H1 (cell line): ENCODE results near the gene RTEL1.

Source experiments
- ASH2L ChIP-seq: fragments of 200-600, 300-600 bp; sonication (generic); IDR thresholded peaks from one replicate; pipeline ENCODE4 v1.7.1; 2017; ENCODE audit warnings: low read length
- CREB1 ChIP-seq: IDR thresholded peaks from 2 replicates; pipeline ENCODE4 v1.6.1; 2012; ENCODE audit warnings: inconsistent platforms
- CTCF ChIP-seq, 3 experiments: IDR thresholded peaks; 1 replicate in 2 of 3; 2 replicates in 1 of 3; pipeline versions ENCODE4 v1.5.1 to v1.6.1; 2011; ENCODE audit warnings: low read length in 3 of 3, mild to moderate bottlenecking in 3 of 3, inconsistent platforms in 2 of 3, low read depth in 1 of 3, moderate library complexity in 1 of 3; ENCODE audit not compliant: insufficient read depth in 1 of 3; ENCODE audit errors: control extremely low read depth in 1 of 3
- MAX ChIP-seq: IDR thresholded peaks from 2 replicates; pipeline ENCODE4 v1.6.1; 2012; ENCODE audit warnings: inconsistent platforms
- POLR2AphosphoS5 ChIP-seq: IDR thresholded peaks from 2 replicates; pipeline ENCODE4 v1.6.1; 2011; ENCODE audit warnings: low read depth, low read length
- SIX5 ChIP-seq: IDR thresholded peaks from 2 replicates; pipeline ENCODE4 v1.6.1; 2011; ENCODE audit warnings: mild to moderate bottlenecking, low read depth, low read length
- USF2 ChIP-seq: IDR thresholded peaks from 2 replicates; pipeline ENCODE4 v1.6.1; 2011; ENCODE audit warnings: low read length, improper control_type of control experiment

- TF ChIP-seq POLR2AphosphoS5 (no peak; the same call in 1 of the 2 replicates), CTCF (IDR thresholded peaks at IDR 0.05; ENCODE audit: control extremely low read depth in 1 of 3, insufficient read depth in 1 of 3, low read depth in 1 of 3, low read length in 3 of 3) (no peak), ASH2L (no peak), USF2 (no peak), CREB1 (no peak), SIX5 (no peak), MAX (no peak)
These were observed 15.4 kb upstream of the RTEL1 start for GRCh38 chr20:63642527-63643247.
